ENCODE data around the gene HOOK2.
"Not testable (repeated sequence)": the region's sequence is repeated elsewhere in the genome, so short reads cannot be mapped to it uniquely, and the experiment has no call there.

Gene HOOK2

DNA sequence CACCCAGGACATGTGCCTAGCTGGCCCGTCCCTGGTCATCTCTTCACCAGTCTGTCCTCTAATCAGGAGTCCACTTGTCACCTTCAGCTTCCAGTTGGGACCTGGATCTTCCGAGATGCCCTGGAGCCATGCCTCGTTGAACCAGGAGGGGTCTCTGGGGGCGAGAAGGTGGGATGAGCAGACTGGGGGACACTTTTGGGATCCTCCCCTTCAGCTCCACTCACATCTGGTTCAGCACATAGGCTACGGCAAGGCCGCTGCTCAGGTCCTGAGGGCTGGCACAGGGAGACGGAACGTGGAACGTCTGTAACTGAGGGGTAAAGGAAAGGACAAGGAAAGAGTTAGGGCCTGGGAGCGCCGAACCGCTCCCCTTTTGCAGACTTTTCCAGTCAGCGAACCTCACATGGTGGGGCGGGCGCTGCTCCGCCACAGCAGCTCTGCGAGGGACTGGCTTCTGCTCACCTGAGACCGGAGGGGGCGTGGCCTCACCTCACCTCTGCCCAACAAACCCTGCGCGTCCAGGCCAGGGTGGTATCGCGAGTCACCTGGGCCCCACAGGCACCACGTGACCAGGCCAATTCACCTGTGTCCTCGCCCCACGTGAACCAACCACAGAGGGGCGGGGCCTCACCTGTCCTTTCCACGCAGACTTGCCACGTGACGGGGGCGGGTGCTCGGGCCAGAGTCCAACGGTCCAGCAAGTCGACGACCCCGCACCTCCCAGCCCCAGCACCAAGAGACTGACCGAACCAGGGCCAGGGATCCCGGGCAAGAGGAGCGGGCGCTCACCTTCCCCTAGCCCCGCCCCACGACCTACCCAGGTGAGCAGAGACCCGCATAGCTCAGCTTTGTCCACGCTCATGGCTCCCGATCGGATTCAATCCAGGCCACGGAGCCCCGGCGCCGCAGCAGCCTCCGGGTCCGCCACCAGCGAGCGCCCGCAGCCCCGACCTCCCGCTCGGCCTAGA, at the start of gene HOOK2:
Gene HOOK2, minus strand, starts transcription at position 965 of the 968 bp plus-strand sequence. Its CDS starts 103 bp downstream, at position 862.
- in situ Hi-C loops (cut with MboI; ENCODE audit: low sequenced_read_pairs), result no loop called here

DNA sequence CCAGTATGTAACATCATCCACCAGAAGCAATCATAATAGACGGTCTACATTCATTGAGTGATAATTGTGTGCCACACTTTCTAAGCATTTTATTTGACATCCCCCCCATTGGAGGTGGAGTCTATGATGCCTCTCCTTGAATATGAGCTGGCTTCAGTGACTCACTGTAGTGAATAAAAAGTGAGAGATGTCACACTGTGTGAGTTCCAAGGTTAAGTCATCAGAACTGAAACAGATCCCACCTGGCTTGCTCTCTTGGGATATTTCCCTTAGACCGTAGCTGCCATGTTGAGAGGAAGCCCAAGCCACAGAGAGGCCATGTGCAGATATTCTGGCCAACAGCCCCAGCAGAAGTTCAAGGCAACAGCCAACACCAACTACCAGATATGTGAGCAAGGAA, 46.4 kb upstream of the HOOK2 start:
- in situ Hi-C loops (cut with MboI; ENCODE audit: low sequenced_read_pairs), result no loop called here

GRCh38 chr19:12817810-12818209, 42.5 kb upstream of the HOOK2 start:
- in situ Hi-C loops (cut with MboI; ENCODE audit: low sequenced_read_pairs), result not testable (repeated sequence)

DNA sequence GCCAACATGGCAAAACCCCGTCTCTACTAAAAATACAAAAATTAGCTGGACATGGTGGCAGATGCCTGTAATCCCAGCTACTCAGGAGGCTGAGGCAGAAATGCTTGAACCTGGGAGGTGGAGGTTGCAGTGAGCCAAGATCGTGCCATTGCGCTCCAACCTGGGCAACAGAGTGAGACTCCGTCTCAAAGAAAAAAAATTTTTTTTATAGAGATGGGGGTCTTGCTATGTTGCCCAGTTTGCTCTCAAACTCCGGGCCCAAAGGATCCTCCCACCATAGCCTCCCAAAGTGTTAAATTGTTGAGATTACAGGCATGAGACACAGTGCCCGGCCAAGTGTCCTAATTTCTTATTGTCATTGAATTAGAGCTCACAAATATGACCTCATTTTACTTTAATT, 41.8 kb upstream of the HOOK2 start:
- in situ Hi-C loops (cut with MboI; ENCODE audit: low sequenced_read_pairs), result not testable (repeated sequence)

GRCh38 chr19:12815088-12815487, 39.7 kb upstream of the HOOK2 start:
- in situ Hi-C loops (cut with MboI; ENCODE audit: low sequenced_read_pairs), result no loop called here

- in situ Hi-C loops (cut with MboI; ENCODE audit: low sequenced_read_pairs), result loop anchor here (5.0 kb wide), 1 partner anchor 39 kb away; no protein-coding TSS in a partner anchor
Measured at GRCh38 chr19:12806242-12807081, 31.1 kb upstream of the HOOK2 start, which contains the start of gene RNASEH2A. RNASEH2A (plus strand) TSS chr19:12806584; CDS start chr19:12806674, 90 bp downstream.

DNA sequence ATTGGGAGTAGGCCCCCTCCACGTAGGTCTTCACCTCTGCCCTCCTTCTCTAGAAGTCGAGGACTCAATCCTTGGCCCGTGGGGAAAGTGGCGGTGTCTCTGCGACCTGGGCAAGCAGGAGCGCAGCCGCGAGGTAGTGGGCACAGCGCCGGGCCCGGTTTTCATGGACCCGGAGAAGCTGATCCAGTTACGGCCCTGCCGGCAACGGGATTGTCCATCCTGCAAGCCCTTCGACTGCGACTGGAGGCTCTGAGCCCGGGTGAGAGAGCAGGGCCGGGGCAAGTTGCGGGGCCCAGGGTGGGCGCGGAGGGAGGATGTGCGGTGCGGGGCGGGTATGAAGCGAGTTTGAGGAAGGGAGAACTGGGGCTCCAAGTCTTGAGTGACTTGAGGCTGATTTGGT, 28.7 kb upstream of the HOOK2 start:
- in situ Hi-C loops (cut with MboI; ENCODE audit: low sequenced_read_pairs), result no loop called here

GRCh38 chr19:12802267-12803106, 27.1 kb upstream of the HOOK2 start:
- in situ Hi-C loops (cut with MboI; ENCODE audit: low sequenced_read_pairs), result no loop called here

DNA sequence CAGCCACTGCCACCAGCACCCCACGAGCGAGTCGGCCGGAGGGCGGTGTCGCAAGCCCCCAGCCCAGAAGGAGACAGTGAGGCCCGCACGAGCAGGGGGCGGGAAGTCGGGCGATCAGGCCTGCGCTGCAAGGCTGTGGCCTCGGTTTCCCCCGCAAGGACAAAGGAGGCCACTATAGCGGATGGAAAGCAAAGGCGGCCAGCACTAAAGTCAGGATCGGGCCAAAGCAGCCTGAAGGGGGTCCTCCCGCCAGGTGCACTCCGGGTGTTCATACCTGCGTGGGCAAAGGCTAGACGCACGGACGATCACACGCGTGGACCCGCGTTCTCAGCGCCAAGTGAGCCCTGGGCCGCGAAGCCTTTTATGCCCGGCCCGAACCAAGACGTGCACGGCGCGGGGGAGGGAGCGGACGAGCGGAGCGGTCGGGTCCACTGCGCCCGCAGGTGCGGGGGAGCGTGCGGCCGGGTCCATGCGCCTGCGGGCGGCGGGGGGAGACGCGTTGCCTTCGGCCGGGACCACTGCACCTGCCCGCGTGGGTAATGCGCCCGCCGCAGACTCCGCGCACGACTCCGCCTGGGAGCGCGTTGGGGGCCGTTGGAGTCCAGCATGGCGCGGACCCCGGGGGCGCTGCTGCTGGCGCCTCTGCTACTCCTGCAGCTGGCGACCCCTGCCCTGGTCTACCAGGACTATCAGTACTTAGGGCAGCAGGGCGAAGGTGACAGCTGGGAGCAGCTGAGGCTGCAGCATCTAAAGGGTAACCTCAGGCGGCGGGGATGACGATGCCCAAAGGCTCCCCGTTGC, 26.3 kb upstream of the HOOK2 start, which contains the start of the genes PRDX2 and THSD8:
Gene PRDX2, minus strand, starts transcription at position 335 of the 801 bp plus-strand sequence. CDS start 539 bp downstream, outside the sequence.
Gene THSD8, plus strand, starts transcription at position 604 of the 801 bp plus-strand sequence. Its CDS starts 3 bp downstream, at position 607.
- in situ Hi-C loops (cut with MboI; ENCODE audit: low sequenced_read_pairs), result no loop called here

DNA sequence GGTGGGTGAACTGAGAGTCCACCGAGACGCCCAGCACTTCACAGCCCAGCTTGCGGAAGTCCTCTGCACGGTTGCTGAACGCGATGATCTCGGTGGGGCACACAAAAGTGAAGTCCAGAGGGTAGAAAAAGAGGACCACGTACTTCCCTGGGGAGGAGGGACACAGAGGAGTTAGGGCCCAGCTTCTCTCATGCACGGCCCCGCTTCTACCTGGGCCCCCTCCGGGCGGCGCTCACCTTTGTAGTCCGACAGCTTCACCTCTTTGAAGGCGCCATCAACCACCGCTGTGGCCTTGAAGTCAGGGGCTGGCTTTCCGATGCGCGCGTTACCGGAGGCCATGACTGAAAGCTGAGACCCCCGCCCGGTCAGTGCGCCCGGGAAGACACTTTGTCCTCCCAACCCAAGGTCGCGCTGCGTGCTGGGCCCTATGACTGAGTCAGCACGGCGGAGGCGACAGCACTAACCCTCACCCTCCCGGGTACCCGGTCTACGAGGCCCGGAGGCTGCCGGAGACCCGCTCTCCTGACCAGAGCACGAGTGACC, 25.6 kb upstream of the HOOK2 start:
- in situ Hi-C loops (cut with MboI; ENCODE audit: low sequenced_read_pairs), result no loop called here

- in situ Hi-C loops (cut with MboI; ENCODE audit: low sequenced_read_pairs), result no loop called here
Measured at GRCh38 chr19:12800466-12800770, 25.1 kb upstream of the HOOK2 start.

DNA sequence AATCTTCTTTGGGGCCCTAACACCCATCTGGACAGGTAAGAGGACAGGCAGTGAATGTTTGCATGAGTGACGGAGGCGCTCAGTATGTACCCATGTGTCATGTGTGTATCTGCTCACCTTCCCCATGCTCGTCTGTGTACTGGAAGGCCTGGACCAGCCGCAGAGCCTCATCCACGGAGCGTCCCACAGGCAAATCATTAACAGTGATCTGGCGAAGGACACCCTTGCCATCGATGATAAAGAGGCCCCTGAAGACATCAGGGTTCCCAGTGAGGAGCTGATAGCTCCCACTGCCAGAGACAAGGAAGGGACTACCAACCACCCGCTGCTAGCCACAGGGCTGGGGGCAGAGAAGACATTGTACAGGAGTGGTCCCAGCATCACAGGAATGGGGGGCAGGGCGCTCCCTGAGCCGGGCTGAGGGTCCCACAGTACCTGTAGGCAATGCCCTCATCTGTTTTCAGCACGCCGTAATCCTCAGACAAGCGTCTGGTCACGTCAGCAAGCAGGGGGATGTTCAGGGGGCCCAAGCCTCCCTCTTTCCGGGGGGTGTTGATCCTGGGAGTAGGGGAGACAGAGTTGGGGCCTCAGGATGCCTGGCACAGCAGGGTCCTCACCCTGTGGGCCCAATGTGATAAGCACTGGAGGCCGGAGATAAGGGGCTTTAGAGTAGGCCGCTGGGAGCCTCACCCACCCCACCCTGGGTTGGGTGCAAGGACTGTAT, 24.6 kb upstream of the HOOK2 start:
- in situ Hi-C loops (cut with MboI; ENCODE audit: low sequenced_read_pairs), result no loop called here

- in situ Hi-C loops (cut with MboI; ENCODE audit: low sequenced_read_pairs), result not testable (repeated sequence)
Measured at GRCh38 chr19:12797607-12798006, 22.3 kb upstream of the HOOK2 start.

DNA sequence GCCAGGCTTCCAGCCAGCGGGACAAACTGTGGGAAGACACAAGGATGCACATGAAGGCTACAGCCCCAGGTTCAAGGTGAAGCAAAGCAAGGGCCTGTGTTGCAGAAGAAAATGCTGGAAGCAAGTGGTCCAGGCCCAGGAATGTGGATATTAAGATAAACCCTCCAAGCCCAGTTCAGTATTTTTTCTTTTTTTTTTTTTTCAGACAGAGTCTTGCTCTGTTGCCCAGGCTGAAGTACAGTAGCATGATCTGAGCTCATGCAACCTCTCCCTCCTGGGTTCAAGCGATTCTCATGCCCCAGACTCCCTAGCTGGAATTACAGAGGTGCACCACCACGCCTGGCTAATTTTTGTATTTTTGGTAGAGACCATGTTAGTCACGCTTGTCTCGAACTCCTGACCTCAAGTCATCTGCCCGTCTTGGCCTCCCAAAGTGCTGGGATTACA, 21.8 kb upstream of the HOOK2 start:
- in situ Hi-C loops (cut with MboI; ENCODE audit: low sequenced_read_pairs), result no loop called here

GRCh38 chr19:12796146-12797071, 21.1 kb upstream of the HOOK2 start:
- in situ Hi-C loops (cut with MboI; ENCODE audit: low sequenced_read_pairs), result no loop called here

GRCh38 chr19:12794971-12795381, 19.6 kb upstream of the HOOK2 start:
- in situ Hi-C loops (cut with MboI; ENCODE audit: low sequenced_read_pairs), result no loop called here

DNA sequence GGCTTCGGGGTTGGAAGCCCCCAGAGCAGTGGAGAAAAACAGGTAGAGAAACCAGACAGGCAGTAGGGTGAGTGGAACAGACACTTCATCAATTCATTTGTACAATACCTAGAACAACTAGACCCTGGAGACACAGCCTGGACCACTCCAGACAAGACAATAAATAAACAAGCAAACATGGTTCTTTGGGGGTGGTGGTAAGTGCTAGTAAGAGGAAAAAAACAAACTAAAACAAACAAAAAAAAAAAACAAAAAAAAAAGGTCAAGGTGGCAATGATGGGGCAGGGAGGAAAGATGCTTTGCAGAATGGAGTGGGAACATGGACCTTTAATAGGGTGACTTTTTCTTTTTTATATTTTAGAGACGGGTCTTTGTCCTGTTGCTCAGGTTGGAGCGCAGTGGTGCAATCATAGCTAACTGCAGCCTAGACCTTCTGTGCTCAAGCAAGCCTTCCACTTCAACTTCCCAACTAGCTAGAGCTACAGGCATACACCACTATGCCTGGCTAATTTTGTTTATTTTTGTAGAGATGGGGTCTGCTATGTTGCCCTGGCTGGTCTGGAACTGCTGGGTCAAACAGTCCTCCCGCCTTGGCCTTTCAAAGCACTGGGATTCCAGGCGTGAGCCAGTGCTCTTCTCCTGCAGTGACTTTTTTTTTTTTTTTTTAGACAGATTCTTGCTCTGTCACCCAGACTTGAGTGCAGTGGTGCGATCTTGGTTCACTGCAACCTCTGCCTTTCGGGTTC, 19.0 kb upstream of the HOOK2 start:
- in situ Hi-C loops (cut with MboI; ENCODE audit: low sequenced_read_pairs), result no loop called here

All from HL-60/S4 treated with retinoic acid at 250 ng/mL for 4 days and 3 days (cell line).